Activated B cell treated with CpG ODN at 0.5 μM for 24 hours (primary cell): Measurements from ENCODE around the gene SFTPA2. TPM values are rescaled to one million over a fixed set of nuclear protein-coding genes. Genes with fewer than 3 reads are reported as not detected.

Source experiments
- ATAC-seq: fragments of 200-7000 bp; cut with Tn5 transposase; one replicate; pipeline ENCODE4 v1.10.0; 2021; ENCODE audit warnings: low read depth, mild to moderate bottlenecking, moderate library complexity
- CTCF ChIA-PET: fragments of 350-600 bp; sonication (Branson Sonifier 250); formaldehyde crosslinking; loops from one replicate; lab custom pipeline; 2021; ENCODE audit warnings: antibody characterized with exemption; lab: Charles Lee
- POLR2A ChIA-PET: fragments of 350-600 bp; sonication (Branson Sonifier 250); formaldehyde crosslinking; loops from one replicate; lab custom pipeline; 2021; ENCODE audit warnings: antibody characterized with exemption; lab: Charles Lee
- DNase-seq: peaks from one replicate; pipeline ENCODE4 v3.0.0; 2022
- H3K27ac Mint-ChIP-seq: one replicate; pipeline ENCODE4 v1.8.0; 2020; ENCODE audit warnings: mixed read lengths
- H3K27me3 Mint-ChIP-seq: one replicate; pipeline ENCODE4 v1.8.0; 2021; ENCODE audit warnings: mixed read lengths
- H3K36me3 Mint-ChIP-seq: one replicate; pipeline ENCODE4 v1.8.0; 2021; ENCODE audit warnings: low read depth, mixed read lengths
- H3K4me1 Mint-ChIP-seq: one replicate; pipeline ENCODE4 v1.8.0; 2021; ENCODE audit warnings: mixed read lengths
- H3K4me3 Mint-ChIP-seq: one replicate; pipeline ENCODE4 v1.8.0; 2020; ENCODE audit warnings: mild to moderate bottlenecking, mixed read lengths
- H3K9me3 Mint-ChIP-seq: one replicate; pipeline ENCODE4 v1.8.0; 2020; ENCODE audit warnings: mixed read lengths
- CTCF ChIP-seq: fragments of 200-600 bp; IDR thresholded peaks from one replicate; pipeline ENCODE4 v1.8.0; 2022; ENCODE audit warnings: antibody characterized with exemption, mild to moderate bottlenecking
- intact Hi-C: fragments of 100-400 bp; cut with micrococcal nuclease; formaldehyde crosslinking; loops from one replicate; pipeline ENCODE4 v1.15.1; 2024
- total RNA-seq: library from RNA; stranded (reverse); gene quantifications from 2 replicates; pipeline ENCODE4 v1.2.3, GENCODE V29; 2022

The SFTPA2 gene
- not detected in 2 replicates for total RNA-seq

- H3K27ac Mint-ChIP-seq, result no peak within 1 kb of the TSS
- H3K27me3 Mint-ChIP-seq, result peaks cover 20% of the 10 kb centered on the region
- peaks cover 2% of the 10 kb centered on the region for H3K4me1 Mint-ChIP-seq
- intact Hi-C loops, result no loop called here
- no peak within 1 kb of the TSS for H3K4me3 Mint-ChIP-seq
- DNase-seq, result no peak
- POLR2A ChIA-PET, result no interaction called here
- no peak for ATAC-seq
- H3K9me3 Mint-ChIP-seq, result no peaks in the 10 kb centered on the region
- H3K36me3 Mint-ChIP-seq, result no peaks in the 10 kb centered on the region
- no peak for TF ChIP-seq CTCF
- CTCF ChIA-PET, result no interaction called here
Observed at GRCh38 chr10:79560160-79560709, at the start of gene SFTPA2. SFTPA2 (minus strand) TSS chr10:79560407; CDS start chr10:79559483, 924 bp downstream.

GRCh38 chr10:79608505-79609375, 48.5 kb upstream of the SFTPA2 start:
- no peak for ATAC-seq
- H3K4me3 Mint-ChIP-seq, result no peak overlapping the region
- no peaks in the 10 kb centered on the region for H3K27me3 Mint-ChIP-seq
- H3K36me3 Mint-ChIP-seq, result no peaks in the 10 kb centered on the region
- H3K27ac Mint-ChIP-seq, result no peak overlapping the region
- H3K9me3 Mint-ChIP-seq, result no peaks in the 10 kb centered on the region
- ChIA-PET CTCF (no interaction called here), POLR2A (no interaction called here)
- H3K4me1 Mint-ChIP-seq, result no peaks in the 10 kb centered on the region
- intact Hi-C loops, result no loop called here
- DNase-seq, result no peak
- no peak for TF ChIP-seq CTCF

GRCh38 chr10:79605308-79605707, 45.1 kb upstream of the SFTPA2 start:
- CTCF ChIA-PET, result no interaction called here

GRCh38 chr10:79604294-79604693, 44.1 kb upstream of the SFTPA2 start:
- POLR2A ChIA-PET, result no interaction called here
- no peak overlapping the region for H3K4me3 Mint-ChIP-seq
- no peaks in the 10 kb centered on the region for H3K27me3 Mint-ChIP-seq
- DNase-seq (no peak), ATAC-seq (no peak)
- H3K9me3 Mint-ChIP-seq, result peaks cover 3% of the 10 kb centered on the region
- intact Hi-C loops, result no loop called here
- no peaks in the 10 kb centered on the region for H3K36me3 Mint-ChIP-seq
- H3K4me1 Mint-ChIP-seq, result peaks cover 3% of the 10 kb centered on the region
- no peak for TF ChIP-seq CTCF
- no peak overlapping the region for H3K27ac Mint-ChIP-seq
- CTCF ChIA-PET, result no interaction called here

More at GRCh38 chr10:79605308-79605707, 45.1 kb upstream of the SFTPA2 start:
- POLR2A ChIA-PET, result no interaction called here
- intact Hi-C loops, result no loop called here
- DNase-seq, result no peak
- Mint-ChIP-seq H3K9me3 (peaks cover 3% of the 10 kb centered on the region), H3K27ac (no peak overlapping the region), H3K27me3 (no peaks in the 10 kb centered on the region), H3K4me3 (no peak overlapping the region), H3K4me1 (peaks cover 3% of the 10 kb centered on the region), H3K36me3 (no peaks in the 10 kb centered on the region)
- no peak for TF ChIP-seq CTCF
- ATAC-seq, result no peak

- Mint-ChIP-seq H3K27ac (no peak overlapping the region), H3K27me3 (no peaks in the 10 kb centered on the region), H3K4me1 (peaks cover 3% of the 10 kb centered on the region), H3K36me3 (no peaks in the 10 kb centered on the region), H3K9me3 (peaks cover 7% of the 10 kb centered on the region), H3K4me3 (no peak overlapping the region)
- no peak for ATAC-seq
- TF ChIP-seq CTCF, result no peak
- intact Hi-C loops, result no loop called here
- DNase-seq, result no peak
- CTCF ChIA-PET, result no interaction called here
- POLR2A ChIA-PET, result no interaction called here
Observed at GRCh38 chr10:79602953-79603352, 42.7 kb upstream of the SFTPA2 start.
